ENCODE measurements around the gene PRKCB. TPM values are rescaled to one million over a fixed set of nuclear protein-coding genes. Genes with fewer than 3 reads are reported as not detected.

Gene PRKCB
- total RNA-seq, 4 donors from 2014 or later, result 0.51 to 1.3 (median 1.1) TPM

- DNase-seq (no peak), ATAC-seq (no peak)
- Histone ChIP-seq H3K36me3 (no peaks in the 10 kb centered on the region), H3K9me3 (no peaks in the 10 kb centered on the region), H3K4me3 (no peak overlapping the region), H3K4me1 (no peaks in the 10 kb centered on the region), H3K27ac (no peak overlapping the region), H3K27me3 (no peaks in the 10 kb centered on the region)
- in situ Hi-C loops (cut with MboI; ENCODE audit: low sequenced_read_pairs in 4 of 4) (no loop called here), intact Hi-C loops (cut with DNase I; ENCODE audit: low total_unique reads) (no loop called here)
- TF ChIP-seq CTCF (IDR thresholded peaks at IDR 0.05 in 4 of 5, conservative IDR thresholded peaks at IDR 0.05 in 1 of 5) (no peak), POLR2A (IDR thresholded peaks at IDR 0.05) (no peak)
These were observed 17.2 kb downstream of the PRKCB start for GRCh38 chr16:23852794-23853562.

- intact Hi-C loops (cut with DNase I; ENCODE audit: low total_unique reads) (no loop called here), in situ Hi-C loops (cut with MboI; ENCODE audit: low sequenced_read_pairs in 4 of 4) (no loop called here)
- TF ChIP-seq CTCF (IDR thresholded peaks at IDR 0.05 in 4 of 5, conservative IDR thresholded peaks at IDR 0.05 in 1 of 5), result no peak
- no peak for TF ChIP-seq POLR2A (IDR thresholded peaks at IDR 0.05)
- H3K27me3 ChIP-seq, result no peaks in the 10 kb centered on the region
- no peaks in the 10 kb centered on the region for H3K9me3 ChIP-seq
- no peaks in the 10 kb centered on the region for H3K36me3 ChIP-seq
- no peak overlapping the region for H3K4me3 ChIP-seq
- DNase-seq (no peak), ATAC-seq (no peak)
- H3K4me1 ChIP-seq, result no peaks in the 10 kb centered on the region
- H3K27ac ChIP-seq, result no peak overlapping the region
These were observed 19.2 kb downstream of the PRKCB start for GRCh38 chr16:23855010-23855409.

GRCh38 chr16:23856251-23856709 lies 20.5 kb downstream of the PRKCB start:
- no peaks in the 10 kb centered on the region for H3K36me3 ChIP-seq
- ATAC-seq, result no peak
- no peak for TF ChIP-seq CTCF (IDR thresholded peaks at IDR 0.05 in 4 of 5, conservative IDR thresholded peaks at IDR 0.05 in 1 of 5)
- H3K27ac ChIP-seq, result no peak overlapping the region
- no peaks in the 10 kb centered on the region for H3K4me1 ChIP-seq
- DNase-seq, result no peak
- intact Hi-C loops (cut with DNase I; ENCODE audit: low total_unique reads) (no loop called here), in situ Hi-C loops (cut with MboI; ENCODE audit: low sequenced_read_pairs in 4 of 4) (no loop called here)
- no peaks in the 10 kb centered on the region for H3K9me3 ChIP-seq
- H3K27me3 ChIP-seq, result no peaks in the 10 kb centered on the region
- H3K4me3 ChIP-seq, result no peak overlapping the region

- no peaks in the 10 kb centered on the region for H3K27me3 ChIP-seq
- intact Hi-C loops (cut with DNase I; ENCODE audit: low total_unique reads) (no loop called here), in situ Hi-C loops (cut with MboI; ENCODE audit: low sequenced_read_pairs in 4 of 4) (no loop called here)
- no peaks in the 10 kb centered on the region for H3K9me3 ChIP-seq
- no peak for ATAC-seq
- TF ChIP-seq POLR2A (IDR thresholded peaks at IDR 0.05) (no peak), CTCF (IDR thresholded peaks at IDR 0.05 in 4 of 5, conservative IDR thresholded peaks at IDR 0.05 in 1 of 5) (no peak)
- no peaks in the 10 kb centered on the region for H3K4me1 ChIP-seq
- H3K36me3 ChIP-seq, result no peaks in the 10 kb centered on the region
- no peak overlapping the region for H3K4me3 ChIP-seq
- DNase-seq, result no peak
- H3K27ac ChIP-seq, result no peak overlapping the region
These were observed 21.6 kb downstream of the PRKCB start for GRCh38 chr16:23857256-23857880.

All from gastrocnemius medialis (tissue), 4 donors.